GM18867 (cell line): ENCODE measurements around the gene CEND1.
A peak's percentile ranks its signal among the peaks of the same experiment; 100 is the strongest.
"Not testable (repeated sequence)": the region's sequence is repeated elsewhere in the genome, so short reads cannot be mapped to it uniquely, and the experiment has no call there.

Experiments
- ATAC-seq: cut with Tn5 transposase; IDR thresholded peaks from one replicate; pipeline ENCODE4 v1.9.1; 2021; ENCODE audit warnings: mild to moderate bottlenecking, moderate library complexity; ENCODE audit not compliant: unreplicated experiment

Gene CEND1

GRCh38 chr11:765025-765801, 24.7 kb downstream of the CEND1 start:
- ATAC-seq: no peak

GRCh38 chr11:764322-765024, 25.4 kb downstream of the CEND1 start:
- ATAC-seq: no peak

GRCh38 chr11:763549-764321, 26.2 kb downstream of the CEND1 start:
- no peak for ATAC-seq

GRCh38 chr11:763073-763463, 26.8 kb downstream of the CEND1 start:
- no peak for ATAC-seq

GRCh38 chr11:762421-763072, 27.3 kb downstream of the CEND1 start:
- no peak for ATAC-seq

GRCh38 chr11:761526-762108, 28.3 kb downstream of the CEND1 start:
- no peak for ATAC-seq

GRCh38 chr11:760236-760635, 29.7 kb downstream of the CEND1 start:
- no peak for ATAC-seq

GRCh38 chr11:749731-750130, 40.2 kb downstream of the CEND1 start:
- ATAC-seq: no peak

- peak; percentile 26 for ATAC-seq
Measured at GRCh38 chr11:748007-748359, 41.9 kb downstream of the CEND1 start.

- peak; percentile 82 for ATAC-seq
Measured at GRCh38 chr11:747158-748006, 42.5 kb downstream of the CEND1 start, which contains the start of gene TALDO1. Gene TALDO1, plus strand, starts transcription at chr11:747464. Its CDS starts 18 bp downstream, at chr11:747482.

GRCh38 chr11:746289-747157, 43.4 kb downstream of the CEND1 start:
- ATAC-seq: peak; percentile 28

- no peak for ATAC-seq
Measured at GRCh38 chr11:745428-745827, 44.5 kb downstream of the CEND1 start.

GRCh38 chr11:742571-743201, 47.2 kb downstream of the CEND1 start:
- no peak for ATAC-seq

- no peak for ATAC-seq
Measured at GRCh38 chr11:742156-742546, 47.7 kb downstream of the CEND1 start.

- ATAC-seq: not testable (repeated sequence)
Measured at GRCh38 chr11:737899-738298, 52.0 kb downstream of the CEND1 start.

- no peak for ATAC-seq
Measured at GRCh38 chr11:737366-737765, 52.5 kb downstream of the CEND1 start.
